Measurements from ENCODE around the gene LRP1B.
"Not testable (repeated sequence)": the region's sequence is repeated elsewhere in the genome, so short reads cannot be mapped to it uniquely, and the experiment has no call there.

Gene LRP1B

GRCh38 chr2:141863964-141864363, 266.9 kb downstream of the LRP1B start:
- DNase-seq, result no peak

GRCh38 chr2:141856215-141856919, 274.4 kb downstream of the LRP1B start:
- no peak for DNase-seq

GRCh38 chr2:141848191-141848590, 282.6 kb downstream of the LRP1B start:
- no peak for DNase-seq

- no peak for DNase-seq
Observed at GRCh38 chr2:141844231-141844630, 286.6 kb downstream of the LRP1B start.

- no peak for DNase-seq
Observed at GRCh38 chr2:141835103-141835502, 295.7 kb downstream of the LRP1B start.

- DNase-seq, result no peak
Observed at GRCh38 chr2:141828761-141829160, 302.1 kb downstream of the LRP1B start.

GRCh38 chr2:141824790-141825189, 306.0 kb downstream of the LRP1B start:
- DNase-seq, result no peak

- DNase-seq, result no peak
Observed at GRCh38 chr2:141820893-141821292, 309.9 kb downstream of the LRP1B start.

GRCh38 chr2:141815320-141815719, 315.5 kb downstream of the LRP1B start:
- DNase-seq, result not testable (repeated sequence)

GRCh38 chr2:141814150-141814549, 316.7 kb downstream of the LRP1B start:
- no peak for DNase-seq

GRCh38 chr2:141810148-141810547, 320.7 kb downstream of the LRP1B start:
- DNase-seq, result no peak

GRCh38 chr2:141806090-141806489, 324.7 kb downstream of the LRP1B start:
- DNase-seq, result no peak

- no peak for DNase-seq
Observed at GRCh38 chr2:141805302-141805701, 325.5 kb downstream of the LRP1B start.

GRCh38 chr2:141796449-141796848, 334.4 kb downstream of the LRP1B start:
- no peak for DNase-seq

GRCh38 chr2:141791521-141791920, 339.3 kb downstream of the LRP1B start:
- DNase-seq, result no peak

- DNase-seq, result no peak
Observed at GRCh38 chr2:141782574-141782973, 348.2 kb downstream of the LRP1B start.

GRCh38 chr2:141778315-141778835, 352.4 kb downstream of the LRP1B start:
- no peak for DNase-seq

GRCh38 chr2:141770530-141770929, 360.3 kb downstream of the LRP1B start:
- no peak for DNase-seq

- no peak for DNase-seq
Observed at GRCh38 chr2:141767691-141768090, 363.1 kb downstream of the LRP1B start.

GRCh38 chr2:141767051-141767450, 363.8 kb downstream of the LRP1B start:
- DNase-seq, result no peak

GRCh38 chr2:141766225-141766624, 364.6 kb downstream of the LRP1B start:
- no peak for DNase-seq

GRCh38 chr2:141748616-141749015, 382.2 kb downstream of the LRP1B start:
- no peak for DNase-seq

GRCh38 chr2:141741652-141742051, 389.2 kb downstream of the LRP1B start:
- DNase-seq, result no peak

- no peak for DNase-seq
Observed at GRCh38 chr2:141737492-141738255, 393.1 kb downstream of the LRP1B start.
